ENCODE data around the gene LIN28B. TPM values are rescaled to one million over a fixed set of nuclear protein-coding genes. Genes with fewer than 3 reads are reported as not detected.

LIN28B gene
- total RNA-seq, 1 experiment from 2014 or later: 0.25 TPM

DNA sequence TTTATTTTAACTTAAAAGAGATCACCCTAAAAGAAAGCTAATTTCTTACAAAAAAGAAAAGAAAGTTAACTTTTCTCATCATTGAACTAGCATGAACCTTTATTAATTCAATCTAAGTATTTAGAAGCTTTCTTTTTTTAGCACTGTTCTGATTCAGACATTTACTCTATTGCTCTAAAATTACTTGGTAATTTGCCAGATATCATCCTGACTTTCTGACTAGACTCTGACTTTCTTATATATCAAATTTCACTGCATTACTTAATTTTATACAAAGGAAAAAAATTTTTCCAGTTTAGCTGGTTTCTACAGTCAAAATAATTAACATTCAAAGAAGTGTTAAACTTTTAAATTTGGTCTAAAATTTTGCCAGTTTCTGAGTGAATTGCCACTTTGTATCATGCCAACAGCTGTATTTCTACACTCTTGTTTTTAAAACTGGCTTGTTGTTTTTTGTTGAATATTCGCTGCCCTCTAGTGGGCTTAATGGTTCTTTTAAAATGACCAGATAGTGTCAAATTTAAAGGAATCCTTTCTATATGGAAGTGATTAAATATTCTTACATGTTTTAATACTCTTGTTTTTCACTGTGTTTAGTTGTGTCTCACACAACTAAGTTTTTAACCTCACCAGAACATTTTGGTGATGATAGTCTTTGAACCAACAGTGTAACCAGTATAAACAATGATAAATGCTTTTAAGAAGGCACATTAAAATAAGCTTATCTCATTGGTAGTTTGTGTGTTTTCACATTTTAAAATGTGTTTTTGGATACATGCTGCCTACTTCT lies 120.9 kb downstream of the LIN28B start:
- H3K9ac ChIP-seq (ENCODE audit: low read length): no peak overlapping the region
- no peaks in the 10 kb centered on the region for H3K36me3 ChIP-seq (ENCODE audit: control insufficient read depth in 1 of 2, insufficient read depth in 2 of 2, low read length in 2 of 2)
- H4K20me1 ChIP-seq (ENCODE audit: insufficient read depth): no peaks in the 10 kb centered on the region
- no peak overlapping the region for H3K27ac ChIP-seq (ENCODE audit: low read depth, low read length)
- POLR2A ChIA-PET: no interaction called here
- peak overlapping the region; percentile 66 for H2AFZ ChIP-seq (ENCODE audit: low read depth, low read length, poor library complexity, severe bottlenecking)
- H3K9me3 ChIP-seq (ENCODE audit: control insufficient read depth in 1 of 2, insufficient read depth in 1 of 2, low read depth in 1 of 2, low read length in 2 of 2): no peaks in the 10 kb centered on the region
- BruUV-seq (replicated peaks): no TSS peak
- peaks cover 2% of the 10 kb centered on the region in 2 experiments; a peak in 3 of 4 replicates for H3K4me1 ChIP-seq (ENCODE audit: control insufficient read depth in 1 of 2, insufficient read depth in 2 of 2, low read length in 2 of 2)
- RAD21 ChIA-PET (ENCODE audit: low non-redundant PET in 1 of 2, low total read pairs in 2 of 2, uncharacterized antibody in 2 of 2, unreplicated experiment in 2 of 2): interaction anchor here (0.6 to 1.5 kb wide), 3 partner anchors 288 to 302 kb away, joined by 6 to 9 read pairs (median 6); no protein-coding TSS in a partner anchor
- H3K27me3 ChIP-seq (ENCODE audit: insufficient read depth, low read length): no peaks in the 10 kb centered on the region
- H3K79me2 ChIP-seq (ENCODE audit: insufficient read depth, low read length): no peaks in the 10 kb centered on the region
- H3K9me2 ChIP-seq (ENCODE audit: insufficient read depth): no peaks in the 10 kb centered on the region
- CTCF ChIA-PET: interaction anchor here (0.7 to 5.1 kb wide), 16 partner anchors 9 to 395 kb away, joined by 3 to 67 read pairs (median 6); no protein-coding TSS in a partner anchor
- intact Hi-C loops (cut with micrococcal nuclease): loop anchor here (1.0 to 2.0 kb wide), 4 partner anchors 81 to 395 kb away; no protein-coding TSS in a partner anchor
- ATAC-seq (peak; percentile 58), DNase-seq (ENCODE audit: low read depth, low spot score) (peak; percentile 44)
- TF ChIP-seq TCF7L2 (IDR thresholded peaks at IDR 0.05; ENCODE audit: borderline replicate concordance, extremely low read depth, insufficient read depth, insufficient read length) (no peak), RAD21 (IDR thresholded peaks at IDR 0.05; ENCODE audit: low read depth) (peak; percentile 78), POLR2AphosphoS5 (IDR thresholded peaks at IDR 0.05; ENCODE audit: low read depth, low read length) (no peak), FOSL1 (IDR thresholded peaks at IDR 0.05; ENCODE audit: low read depth) (no peak), JUND (IDR thresholded peaks at IDR 0.05) (0 out of 2 replicates have a peak, but pooled peaks have one; percentile 13), POLR2A (IDR thresholded peaks at IDR 0.05; ENCODE audit: borderline replicate concordance, extremely low read depth, insufficient read depth, insufficient read length) (no peak), EZH2phosphoT487 (IDR thresholded peaks at IDR 0.05; ENCODE audit: borderline replicate concordance) (no peak), SRF (IDR thresholded peaks at IDR 0.05; ENCODE audit: low read depth) (no peak)
- TF ChIP-seq, protein P1, sequence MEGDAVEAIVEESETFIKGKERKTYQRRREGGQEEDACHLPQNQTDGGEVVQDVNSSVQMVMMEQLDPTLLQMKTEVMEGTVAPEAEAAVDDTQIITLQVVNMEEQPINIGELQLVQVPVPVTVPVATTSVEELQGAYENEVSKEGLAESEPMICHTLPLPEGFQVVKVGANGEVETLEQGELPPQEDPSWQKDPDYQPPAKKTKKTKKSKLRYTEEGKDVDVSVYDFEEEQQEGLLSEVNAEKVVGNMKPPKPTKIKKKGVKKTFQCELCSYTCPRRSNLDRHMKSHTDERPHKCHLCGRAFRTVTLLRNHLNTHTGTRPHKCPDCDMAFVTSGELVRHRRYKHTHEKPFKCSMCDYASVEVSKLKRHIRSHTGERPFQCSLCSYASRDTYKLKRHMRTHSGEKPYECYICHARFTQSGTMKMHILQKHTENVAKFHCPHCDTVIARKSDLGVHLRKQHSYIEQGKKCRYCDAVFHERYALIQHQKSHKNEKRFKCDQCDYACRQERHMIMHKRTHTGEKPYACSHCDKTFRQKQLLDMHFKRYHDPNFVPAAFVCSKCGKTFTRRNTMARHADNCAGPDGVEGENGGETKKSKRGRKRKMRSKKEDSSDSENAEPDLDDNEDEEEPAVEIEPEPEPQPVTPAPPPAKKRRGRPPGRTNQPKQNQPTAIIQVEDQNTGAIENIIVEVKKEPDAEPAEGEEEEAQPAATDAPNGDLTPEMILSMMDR (IDR thresholded peaks at IDR 0.05 in 2 of 3, conservative IDR thresholded peaks at IDR 0.05 in 1 of 3; ENCODE audit: borderline replicate concordance in 1 of 3, insufficient read depth in 1 of 3, low read depth in 2 of 3, low read length in 2 of 3): peak; percentile 37 to 78 (median 75); a peak in 5 of 6 replicates
- TF ChIP-seq, protein P2, sequence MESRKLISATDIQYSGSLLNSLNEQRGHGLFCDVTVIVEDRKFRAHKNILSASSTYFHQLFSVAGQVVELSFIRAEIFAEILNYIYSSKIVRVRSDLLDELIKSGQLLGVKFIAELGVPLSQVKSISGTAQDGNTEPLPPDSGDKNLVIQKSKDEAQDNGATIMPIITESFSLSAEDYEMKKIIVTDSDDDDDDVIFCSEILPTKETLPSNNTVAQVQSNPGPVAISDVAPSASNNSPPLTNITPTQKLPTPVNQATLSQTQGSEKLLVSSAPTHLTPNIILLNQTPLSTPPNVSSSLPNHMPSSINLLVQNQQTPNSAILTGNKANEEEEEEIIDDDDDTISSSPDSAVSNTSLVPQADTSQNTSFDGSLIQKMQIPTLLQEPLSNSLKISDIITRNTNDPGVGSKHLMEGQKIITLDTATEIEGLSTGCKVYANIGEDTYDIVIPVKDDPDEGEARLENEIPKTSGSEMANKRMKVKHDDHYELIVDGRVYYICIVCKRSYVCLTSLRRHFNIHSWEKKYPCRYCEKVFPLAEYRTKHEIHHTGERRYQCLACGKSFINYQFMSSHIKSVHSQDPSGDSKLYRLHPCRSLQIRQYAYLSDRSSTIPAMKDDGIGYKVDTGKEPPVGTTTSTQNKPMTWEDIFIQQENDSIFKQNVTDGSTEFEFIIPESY (IDR thresholded peaks at IDR 0.05; ENCODE audit: extremely low read depth, insufficient replicate concordance, low read length): no peak
- TF ChIP-seq, protein P3, sequence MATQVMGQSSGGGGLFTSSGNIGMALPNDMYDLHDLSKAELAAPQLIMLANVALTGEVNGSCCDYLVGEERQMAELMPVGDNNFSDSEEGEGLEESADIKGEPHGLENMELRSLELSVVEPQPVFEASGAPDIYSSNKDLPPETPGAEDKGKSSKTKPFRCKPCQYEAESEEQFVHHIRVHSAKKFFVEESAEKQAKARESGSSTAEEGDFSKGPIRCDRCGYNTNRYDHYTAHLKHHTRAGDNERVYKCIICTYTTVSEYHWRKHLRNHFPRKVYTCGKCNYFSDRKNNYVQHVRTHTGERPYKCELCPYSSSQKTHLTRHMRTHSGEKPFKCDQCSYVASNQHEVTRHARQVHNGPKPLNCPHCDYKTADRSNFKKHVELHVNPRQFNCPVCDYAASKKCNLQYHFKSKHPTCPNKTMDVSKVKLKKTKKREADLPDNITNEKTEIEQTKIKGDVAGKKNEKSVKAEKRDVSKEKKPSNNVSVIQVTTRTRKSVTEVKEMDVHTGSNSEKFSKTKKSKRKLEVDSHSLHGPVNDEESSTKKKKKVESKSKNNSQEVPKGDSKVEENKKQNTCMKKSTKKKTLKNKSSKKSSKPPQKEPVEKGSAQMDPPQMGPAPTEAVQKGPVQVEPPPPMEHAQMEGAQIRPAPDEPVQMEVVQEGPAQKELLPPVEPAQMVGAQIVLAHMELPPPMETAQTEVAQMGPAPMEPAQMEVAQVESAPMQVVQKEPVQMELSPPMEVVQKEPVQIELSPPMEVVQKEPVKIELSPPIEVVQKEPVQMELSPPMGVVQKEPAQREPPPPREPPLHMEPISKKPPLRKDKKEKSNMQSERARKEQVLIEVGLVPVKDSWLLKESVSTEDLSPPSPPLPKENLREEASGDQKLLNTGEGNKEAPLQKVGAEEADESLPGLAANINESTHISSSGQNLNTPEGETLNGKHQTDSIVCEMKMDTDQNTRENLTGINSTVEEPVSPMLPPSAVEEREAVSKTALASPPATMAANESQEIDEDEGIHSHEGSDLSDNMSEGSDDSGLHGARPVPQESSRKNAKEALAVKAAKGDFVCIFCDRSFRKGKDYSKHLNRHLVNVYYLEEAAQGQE (IDR thresholded peaks at IDR 0.05; ENCODE audit: low read depth): no peak
- TF ChIP-seq, protein P4, sequence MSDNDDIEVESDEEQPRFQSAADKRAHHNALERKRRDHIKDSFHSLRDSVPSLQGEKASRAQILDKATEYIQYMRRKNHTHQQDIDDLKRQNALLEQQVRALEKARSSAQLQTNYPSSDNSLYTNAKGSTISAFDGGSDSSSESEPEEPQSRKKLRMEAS (IDR thresholded peaks at IDR 0.05): no peak
- TF ChIP-seq, protein P5, sequence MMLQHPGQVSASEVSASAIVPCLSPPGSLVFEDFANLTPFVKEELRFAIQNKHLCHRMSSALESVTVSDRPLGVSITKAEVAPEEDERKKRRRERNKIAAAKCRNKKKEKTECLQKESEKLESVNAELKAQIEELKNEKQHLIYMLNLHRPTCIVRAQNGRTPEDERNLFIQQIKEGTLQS (IDR thresholded peaks at IDR 0.05): no peak
- no peak overlapping the region for H3K4me3 ChIP-seq (replicated peaks in 1 of 2; ENCODE audit: low read depth in 1 of 2, low read length in 2 of 2)
- no peak overlapping the region for H3K4me2 ChIP-seq (ENCODE audit: low read length)

All from HCT116 (cell line).